HCT116 (cell line): ENCODE measurements around the gene GRK5. TPM values are rescaled to one million over a fixed set of nuclear protein-coding genes. Genes with fewer than 3 reads are reported as not detected.

ENCODE experiments used
- ATAC-seq: fragments of 200-7000 bp; cut with Tn5 transposase; 2 replicates; pipeline ENCODE4 v1.9.1; 2020; ENCODE audit warnings: mild to moderate bottlenecking, moderate library complexity
- BruUV-seq: library from RNA; stranded (reverse); fragments of 400-500 nt; replicated peaks from 2 replicates; lab custom pipeline; 2021; lab: Mats Ljungman, UMichigan
- CTCF ChIA-PET: fragments of 300-600 bp; sonication (Branson Sonifier 250); formaldehyde crosslinking; loops from one replicate; lab custom pipeline; 2021; ENCODE audit warnings: antibody characterized with exemption; lab: Charles Lee
- POLR2A ChIA-PET: fragments of 300-600, 350-600 bp; sonication (Branson Sonifier 250); formaldehyde crosslinking; loops from one replicate; lab custom pipeline; 2021; ENCODE audit warnings: antibody characterized with exemption; lab: Charles Lee
- RAD21 ChIA-PET, 2 experiments: fragments of 300-600 bp; sonication (Branson Sonifier 250); formaldehyde crosslinking; loops; one replicate each; lab custom pipeline; 2023; ENCODE audit warnings: low total read pairs in 2 of 2; ENCODE audit not compliant: uncharacterized antibody in 2 of 2, unreplicated experiment in 2 of 2, low non-redundant PET in 1 of 2; lab: Charles Lee
- DNase-seq: peaks from one replicate; pipeline ENCODE4 v3.0.0-alpha.2; 2010; ENCODE audit warnings: low read depth, low spot score
- H2AFZ ChIP-seq: fragments of 200-600 bp; shearing (Covaris generic), sonication (generic); 2 replicates; pipeline ENCODE4 v1.6.1; 2017; ENCODE audit warnings: low read depth, mixed run types, mixed read lengths, antibody characterized with exemption, low read length; ENCODE audit not compliant: poor library complexity, severe bottlenecking
- H3K27ac ChIP-seq: 2 replicates; pipeline ENCODE4 v1.5.1; 2012; ENCODE audit warnings: low read depth, low read length
- H3K27me3 ChIP-seq: fragments of 200-600 bp; sonication (generic); 2 replicates; pipeline ENCODE4 v1.6.1; 2016; ENCODE audit warnings: mixed run types, low read length, mixed read lengths; ENCODE audit not compliant: insufficient read depth
- H3K36me3 ChIP-seq, 2 experiments: fragments of 200-500 bp in 1 of 2; fragments of 200-600 bp in 1 of 2; sonication (Bioruptor generic) in 1 of 2; sonication (generic) in 1 of 2; 2 replicates each; pipeline versions ENCODE4 v1.5.1 to v1.6.1; 2014 to 2016; ENCODE audit warnings: low read length in 2 of 2, inconsistent platforms in 1 of 2, mixed read lengths in 1 of 2, mixed run types in 1 of 2; ENCODE audit not compliant: insufficient read depth in 2 of 2, control insufficient read depth in 1 of 2
- H3K4me1 ChIP-seq, 2 experiments: fragments of 200-600 bp in 1 of 2; sonication (generic) in 1 of 2; 2 replicates each; pipeline versions ENCODE4 v1.5.1 to v1.6.1; 2012 to 2017; ENCODE audit warnings: low read length in 2 of 2, inconsistent platforms in 1 of 2, mild to moderate bottlenecking in 1 of 2, mixed read lengths in 1 of 2, mixed run types in 1 of 2, moderate library complexity in 1 of 2; ENCODE audit not compliant: insufficient read depth in 2 of 2, control insufficient read depth in 1 of 2
- H3K4me2 ChIP-seq: fragments of 200-600 bp; sonication (generic); 2 replicates; pipeline ENCODE4 v1.6.1; 2017; ENCODE audit warnings: mixed run types, low read length, mixed read lengths
- H3K4me3 ChIP-seq, 2 experiments: fragments of 200-600 bp in 1 of 2; sonication (generic) in 1 of 2; replicated peaks in 1 of 2; 2 replicates each; pipeline ENCODE4 v1.5.1; 2011 to 2016; ENCODE audit warnings: low read length in 2 of 2, control low read depth in 1 of 2, low read depth in 1 of 2, mild to moderate bottlenecking in 1 of 2, mixed read lengths in 1 of 2, mixed run types in 1 of 2
- H3K79me2 ChIP-seq: fragments of 200-600 bp; sonication (generic); 2 replicates; pipeline ENCODE4 v1.6.1; 2017; ENCODE audit warnings: mild to moderate bottlenecking, mixed run types, low read length, moderate library complexity, mixed read lengths; ENCODE audit not compliant: insufficient read depth
- H3K9ac ChIP-seq: fragments of 200-600 bp; sonication (generic); 2 replicates; pipeline ENCODE4 v1.6.1; 2016; ENCODE audit warnings: low read length, mixed read lengths
- H3K9me2 ChIP-seq: fragments of 200-600 bp; sonication (generic), shearing (Covaris generic); 2 replicates; pipeline ENCODE4 v1.6.1; 2017; ENCODE audit warnings: mixed run types, mild to moderate bottlenecking, moderate library complexity; ENCODE audit not compliant: insufficient read depth
- H3K9me3 ChIP-seq, 2 experiments: fragments of 200-500 bp in 1 of 2; fragments of 200-600 bp in 1 of 2; sonication (Bioruptor generic) in 1 of 2; sonication (generic) in 1 of 2; 2 replicates each; pipeline ENCODE4 v1.6.1; 2014 to 2017; ENCODE audit warnings: low read length in 2 of 2, mixed read lengths in 2 of 2, inconsistent platforms in 1 of 2, low read depth in 1 of 2, mild to moderate bottlenecking in 1 of 2, mixed run types in 1 of 2, moderate library complexity in 1 of 2; ENCODE audit not compliant: control insufficient read depth in 1 of 2, insufficient read depth in 1 of 2
- H4K20me1 ChIP-seq: fragments of 200-600 bp; sonication (generic), shearing (Covaris generic); 2 replicates; pipeline ENCODE4 v1.6.1; 2017; ENCODE audit warnings: mixed run types, mild to moderate bottlenecking, moderate library complexity; ENCODE audit not compliant: insufficient read depth
- CBX3 ChIP-seq: IDR thresholded peaks from 2 replicates; pipeline ENCODE4 v1.6.1; 2012; ENCODE audit warnings: low read depth
- CEBPB ChIP-seq: IDR thresholded peaks from 2 replicates; pipeline ENCODE4 v1.6.1; 2012; ENCODE audit warnings: low read depth
- EGR1 ChIP-seq: IDR thresholded peaks from 2 replicates; pipeline ENCODE4 v1.6.1; 2012; ENCODE audit warnings: low read depth
- EZH2 ChIP-seq: fragments of 200-600 bp; sonication (generic); IDR thresholded peaks from 2 replicates; pipeline ENCODE4 v1.6.1; 2017; ENCODE audit warnings: antibody characterized with exemption, mixed run types
- EZH2phosphoT487 ChIP-seq: fragments of 200-600 bp; IDR thresholded peaks from 2 replicates; pipeline ENCODE4 v1.6.1; 2018; ENCODE audit warnings: antibody characterized with exemption, borderline replicate concordance
- FOSL1 ChIP-seq: IDR thresholded peaks from 2 replicates; pipeline ENCODE4 v1.6.1; 2012; ENCODE audit warnings: low read depth
- JUND ChIP-seq: IDR thresholded peaks from 2 replicates; pipeline ENCODE4 v1.6.1; 2012
- POLR2AphosphoS5 ChIP-seq: IDR thresholded peaks from 2 replicates; pipeline ENCODE4 v1.6.1; 2011; ENCODE audit warnings: mild to moderate bottlenecking, low read depth, low read length, moderate library complexity
- SRF ChIP-seq: IDR thresholded peaks from 2 replicates; pipeline ENCODE4 v1.6.1; 2012; ENCODE audit warnings: low read depth
- TCF7L2 ChIP-seq: IDR thresholded peaks from 2 replicates; pipeline ENCODE4 v1.7.0; 2011; ENCODE audit warnings: borderline replicate concordance, inconsistent platforms; ENCODE audit not compliant: insufficient read depth, insufficient read length; ENCODE audit errors: extremely low read depth
- YY1 ChIP-seq: IDR thresholded peaks from 2 replicates; pipeline ENCODE4 v1.6.1; 2011; ENCODE audit warnings: low read length, low read depth, moderate library complexity, mild to moderate bottlenecking; ENCODE audit not compliant: insufficient replicate concordance; ENCODE audit errors: extremely low read depth
- ZFX ChIP-seq: fragments of 450-650 bp; IDR thresholded peaks from 2 replicates; pipeline ENCODE4 v1.6.1; 2017
- ZNF274 ChIP-seq: fragments of 200-500 bp; sonication (Bioruptor generic); IDR thresholded peaks from 2 replicates; pipeline ENCODE4 v1.6.1; 2014; ENCODE audit warnings: mild to moderate bottlenecking, low read depth, low read length, inconsistent platforms
- intact Hi-C: fragments of 100-400 bp; cut with micrococcal nuclease; formaldehyde crosslinking; loops from 2 replicates; pipeline ENCODE4 v1.10.0; 2022
- total RNA-seq: library from RNA; stranded (reverse); gene quantifications from one replicate; pipeline ENCODE4 v1.2.1, GENCODE V29; 2021; ENCODE audit not compliant: unreplicated experiment
- TF ChIP-seq, protein P1 (sequence below), 3 experiments: fragments of 200-600 bp in 1 of 3; sonication (generic) in 1 of 3; IDR thresholded peaks in 2 of 3; conservative IDR thresholded peaks in 1 of 3; 2 replicates each; pipeline ENCODE4 v1.5.1; 2012 to 2017; ENCODE audit warnings: low read depth in 2 of 3, low read length in 2 of 3, antibody characterized with exemption in 1 of 3, borderline replicate concordance in 1 of 3, control low read depth in 1 of 3, mild to moderate bottlenecking in 1 of 3, mixed read lengths in 1 of 3, mixed run types in 1 of 3, moderate library complexity in 1 of 3; ENCODE audit not compliant: insufficient read depth in 1 of 3
- TF ChIP-seq, protein P2 (sequence below): IDR thresholded peaks from 2 replicates; pipeline ENCODE4 v1.6.1; 2011; ENCODE audit warnings: mild to moderate bottlenecking, low read length, moderate library complexity; ENCODE audit not compliant: insufficient replicate concordance; ENCODE audit errors: extremely low read depth

Gene GRK5
- total RNA-seq, 1 experiment from 2014 or later, result 7.3 TPM

DNA sequence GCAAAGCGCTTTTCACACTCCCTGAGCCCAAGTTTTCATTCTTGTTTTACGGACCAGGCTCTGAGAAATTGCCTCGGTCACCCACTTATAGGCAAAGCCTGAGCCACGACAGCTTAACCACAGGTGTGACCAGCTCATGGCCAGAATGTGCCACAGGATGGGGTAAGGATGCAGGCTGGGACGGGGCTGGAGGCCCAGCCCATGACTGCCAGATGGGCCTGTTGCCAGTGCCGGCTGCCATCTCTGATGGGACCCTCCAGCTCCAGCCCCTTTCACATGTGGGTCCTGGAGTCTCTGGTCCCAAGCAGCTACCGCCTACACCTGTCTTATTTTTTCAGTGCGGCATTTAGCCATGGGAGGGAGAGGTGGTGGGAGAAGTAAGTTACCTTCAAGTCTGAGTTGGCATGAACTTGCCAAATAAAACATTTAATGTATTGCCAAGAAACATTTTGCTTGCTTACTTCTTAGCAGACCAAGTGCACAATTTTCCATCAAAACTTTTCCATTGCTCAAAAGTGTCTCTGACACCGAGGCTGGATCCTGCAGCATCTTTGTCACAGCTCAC lies 142.6 kb downstream of the GRK5 start:
- Histone ChIP-seq H3K9me2 (no peaks in the 10 kb centered on the region), H3K4me3 (no peak overlapping the region), H3K9me3 (peaks cover 9 to 11% of the 10 kb centered on the region in 2 experiments; a peak in 2 of 4 replicates), H2AFZ (no peak overlapping the region), H4K20me1 (no peaks in the 10 kb centered on the region), H3K4me2 (no peak overlapping the region), H3K79me2 (no peaks in the 10 kb centered on the region), H3K27ac (no peak overlapping the region), H3K9ac (no peak overlapping the region), H3K36me3 (no peaks in the 10 kb centered on the region; a peak in 1 of 4 replicates), H3K27me3 (no peaks in the 10 kb centered on the region), H3K4me1 (no peaks in the 10 kb centered on the region)
- RAD21 ChIA-PET, result no interaction called here
- CTCF ChIA-PET, result no interaction called here
- intact Hi-C loops, result no loop called here
- TF ChIP-seq TCF7L2 (no peak), YY1 (no peak), ZFX (no peak), ZNF274 (no peak), EGR1 (no peak), EZH2phosphoT487 (no peak), POLR2AphosphoS5 (no peak), CEBPB (no peak), JUND (no peak), CBX3 (no peak), SRF (no peak), EZH2 (no peak), FOSL1 (no peak)
- TF ChIP-seq, protein P1, sequence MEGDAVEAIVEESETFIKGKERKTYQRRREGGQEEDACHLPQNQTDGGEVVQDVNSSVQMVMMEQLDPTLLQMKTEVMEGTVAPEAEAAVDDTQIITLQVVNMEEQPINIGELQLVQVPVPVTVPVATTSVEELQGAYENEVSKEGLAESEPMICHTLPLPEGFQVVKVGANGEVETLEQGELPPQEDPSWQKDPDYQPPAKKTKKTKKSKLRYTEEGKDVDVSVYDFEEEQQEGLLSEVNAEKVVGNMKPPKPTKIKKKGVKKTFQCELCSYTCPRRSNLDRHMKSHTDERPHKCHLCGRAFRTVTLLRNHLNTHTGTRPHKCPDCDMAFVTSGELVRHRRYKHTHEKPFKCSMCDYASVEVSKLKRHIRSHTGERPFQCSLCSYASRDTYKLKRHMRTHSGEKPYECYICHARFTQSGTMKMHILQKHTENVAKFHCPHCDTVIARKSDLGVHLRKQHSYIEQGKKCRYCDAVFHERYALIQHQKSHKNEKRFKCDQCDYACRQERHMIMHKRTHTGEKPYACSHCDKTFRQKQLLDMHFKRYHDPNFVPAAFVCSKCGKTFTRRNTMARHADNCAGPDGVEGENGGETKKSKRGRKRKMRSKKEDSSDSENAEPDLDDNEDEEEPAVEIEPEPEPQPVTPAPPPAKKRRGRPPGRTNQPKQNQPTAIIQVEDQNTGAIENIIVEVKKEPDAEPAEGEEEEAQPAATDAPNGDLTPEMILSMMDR (IDR thresholded peaks at IDR 0.05 in 2 of 3, conservative IDR thresholded peaks at IDR 0.05 in 1 of 3; ENCODE audit: borderline replicate concordance in 1 of 3, insufficient read depth in 1 of 3, low read depth in 2 of 3, low read length in 2 of 3), result no peak
- TF ChIP-seq, protein P2, sequence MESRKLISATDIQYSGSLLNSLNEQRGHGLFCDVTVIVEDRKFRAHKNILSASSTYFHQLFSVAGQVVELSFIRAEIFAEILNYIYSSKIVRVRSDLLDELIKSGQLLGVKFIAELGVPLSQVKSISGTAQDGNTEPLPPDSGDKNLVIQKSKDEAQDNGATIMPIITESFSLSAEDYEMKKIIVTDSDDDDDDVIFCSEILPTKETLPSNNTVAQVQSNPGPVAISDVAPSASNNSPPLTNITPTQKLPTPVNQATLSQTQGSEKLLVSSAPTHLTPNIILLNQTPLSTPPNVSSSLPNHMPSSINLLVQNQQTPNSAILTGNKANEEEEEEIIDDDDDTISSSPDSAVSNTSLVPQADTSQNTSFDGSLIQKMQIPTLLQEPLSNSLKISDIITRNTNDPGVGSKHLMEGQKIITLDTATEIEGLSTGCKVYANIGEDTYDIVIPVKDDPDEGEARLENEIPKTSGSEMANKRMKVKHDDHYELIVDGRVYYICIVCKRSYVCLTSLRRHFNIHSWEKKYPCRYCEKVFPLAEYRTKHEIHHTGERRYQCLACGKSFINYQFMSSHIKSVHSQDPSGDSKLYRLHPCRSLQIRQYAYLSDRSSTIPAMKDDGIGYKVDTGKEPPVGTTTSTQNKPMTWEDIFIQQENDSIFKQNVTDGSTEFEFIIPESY, result no peak
- POLR2A ChIA-PET, result no interaction called here
- ATAC-seq (no peak), DNase-seq (no peak)
- no TSS peak for BruUV-seq
